Activated naive CD8-positive, alpha-beta T cell treated with anti-CD3 and anti-CD28 coated beads, Interleukin-2, amount 10 ng/mL, durations not matched to agents 7 days and 5 days (primary cell): ENCODE data around the gene CBLIF. TPM values are rescaled to one million over a fixed set of nuclear protein-coding genes. Genes with fewer than 3 reads are reported as not detected.
"Not testable (repeated sequence)": the region's sequence is repeated elsewhere in the genome, so short reads cannot be mapped to it uniquely, and the experiment has no call there.

Experiments
- ATAC-seq: fragments of 150-1000 bp; cut with Tn5 transposase; one replicate; pipeline ENCODE4 v1.10.0; 2021; ENCODE audit warnings: low read depth, moderate library complexity
- POLR2A ChIA-PET: fragments of 350-600 bp; sonication (Branson Sonifier 250); formaldehyde crosslinking; loops from one replicate; lab custom pipeline; 2021; ENCODE audit warnings: antibody characterized with exemption; lab: Charles Lee
- DNase-seq: peaks from one replicate; pipeline ENCODE4 v3.0.0; 2021
- H3K27ac Mint-ChIP-seq: one replicate; pipeline ENCODE4 v1.8.0; 2022; ENCODE audit warnings: mild to moderate bottlenecking, mixed read lengths
- H3K27me3 Mint-ChIP-seq: one replicate; pipeline ENCODE4 v1.8.0; 2022; ENCODE audit warnings: mild to moderate bottlenecking, moderate library complexity, mixed read lengths
- H3K36me3 Mint-ChIP-seq: one replicate; pipeline ENCODE4 v1.8.0; 2021; ENCODE audit warnings: mild to moderate bottlenecking, mixed read lengths
- H3K4me1 Mint-ChIP-seq: one replicate; pipeline ENCODE4 v1.8.0; 2021; ENCODE audit warnings: mixed read lengths
- H3K4me3 Mint-ChIP-seq: one replicate; pipeline ENCODE4 v1.8.0; 2022; ENCODE audit warnings: mild to moderate bottlenecking, moderate library complexity, mixed read lengths
- H3K9me3 Mint-ChIP-seq: one replicate; pipeline ENCODE4 v1.8.0; 2021; ENCODE audit warnings: mixed read lengths
- total RNA-seq, 2 experiments: library from RNA; stranded (reverse); gene quantifications; one replicate each; pipeline ENCODE4 v1.2.3, GENCODE V29; 2021

Gene CBLIF
- total RNA-seq, 2 experiments from 2014 or later, result not detected

- no peaks in the 10 kb centered on the region for H3K9me3 Mint-ChIP-seq
- DNase-seq (no peak), ATAC-seq (no peak)
- no peaks in the 10 kb centered on the region for H3K36me3 Mint-ChIP-seq
- H3K27me3 Mint-ChIP-seq, result peaks cover 25% of the 10 kb centered on the region
- no peaks in the 10 kb centered on the region for H3K4me1 Mint-ChIP-seq
- H3K27ac Mint-ChIP-seq, result no peak overlapping the region
- POLR2A ChIA-PET, result no interaction called here
- no peak overlapping the region for H3K4me3 Mint-ChIP-seq
Observed at GRCh38 chr11:59865031-59865430, 19.7 kb upstream of the CBLIF start.

GRCh38 chr11:59862252-59862651, 17.0 kb upstream of the CBLIF start:
- ATAC-seq (no peak), DNase-seq (no peak)
- peaks cover 10% of the 10 kb centered on the region for H3K4me1 Mint-ChIP-seq
- POLR2A ChIA-PET, result no interaction called here
- no peak overlapping the region for H3K4me3 Mint-ChIP-seq
- H3K27me3 Mint-ChIP-seq, result peaks cover 18% of the 10 kb centered on the region
- no peaks in the 10 kb centered on the region for H3K36me3 Mint-ChIP-seq
- H3K27ac Mint-ChIP-seq, result no peak overlapping the region
- H3K9me3 Mint-ChIP-seq, result no peaks in the 10 kb centered on the region

- Mint-ChIP-seq H3K9me3 (no peaks in the 10 kb centered on the region), H3K27ac (no peak overlapping the region), H3K4me1 (peaks cover 10% of the 10 kb centered on the region), H3K27me3 (peaks cover 9% of the 10 kb centered on the region), H3K4me3 (no peak overlapping the region), H3K36me3 (no peaks in the 10 kb centered on the region)
- POLR2A ChIA-PET, result no interaction called here
- DNase-seq (no peak), ATAC-seq (no peak)
Observed at GRCh38 chr11:59859673-59860072, 14.4 kb upstream of the CBLIF start.

- DNase-seq, result no peak
- Mint-ChIP-seq H3K4me3 (no peak overlapping the region), H3K4me1 (peaks cover 10% of the 10 kb centered on the region), H3K36me3 (no peaks in the 10 kb centered on the region), H3K27me3 (peaks cover 12% of the 10 kb centered on the region), H3K9me3 (no peaks in the 10 kb centered on the region), H3K27ac (peak overlapping the region; percentile 0)
- ATAC-seq, result peak; percentile 47
- POLR2A ChIA-PET, result no interaction called here
Observed at GRCh38 chr11:59857439-59858434, 12.4 kb upstream of the CBLIF start.

- DNase-seq (no peak), ATAC-seq (no peak)
- H3K9me3 Mint-ChIP-seq, result peaks cover 1% of the 10 kb centered on the region
- H3K36me3 Mint-ChIP-seq, result no peaks in the 10 kb centered on the region
- no peak overlapping the region for H3K27ac Mint-ChIP-seq
- POLR2A ChIA-PET, result no interaction called here
- peaks cover 8% of the 10 kb centered on the region for H3K27me3 Mint-ChIP-seq
- H3K4me3 Mint-ChIP-seq, result no peak overlapping the region
- peaks cover 10% of the 10 kb centered on the region for H3K4me1 Mint-ChIP-seq
Observed at GRCh38 chr11:59854871-59855270, 9.6 kb upstream of the CBLIF start.

- H3K4me3 Mint-ChIP-seq, H3K27ac Mint-ChIP-seq, H3K36me3 Mint-ChIP-seq, H3K4me1 Mint-ChIP-seq, DNase-seq, H3K9me3 Mint-ChIP-seq, ATAC-seq, POLR2A ChIA-PET: not testable (repeated sequence)
- peaks cover 13% of the 10 kb centered on the region for H3K27me3 Mint-ChIP-seq
Observed at GRCh38 chr11:59851416-59851815, 6.1 kb upstream of the CBLIF start.

GRCh38 chr11:59849551-59849950, 4.3 kb upstream of the CBLIF start:
- ATAC-seq, H3K4me1 Mint-ChIP-seq: not testable (repeated sequence)
- H3K27me3 Mint-ChIP-seq, result peaks cover 15% of the 10 kb centered on the region

GRCh38 chr11:59849129-59849528, 3.8 kb upstream of the CBLIF start:
- Mint-ChIP-seq H3K27ac (peak overlapping the region; percentile 36), H3K36me3 (no peaks in the 10 kb centered on the region), H3K4me1 (no peaks in the 10 kb centered on the region), H3K27me3 (peaks cover 13% of the 10 kb centered on the region), H3K4me3 (no peak overlapping the region), H3K9me3 (peaks cover 3% of the 10 kb centered on the region)
- DNase-seq, result no peak
- no peak for ATAC-seq
- POLR2A ChIA-PET, result no interaction called here

More at GRCh38 chr11:59849551-59849950, 4.3 kb upstream of the CBLIF start:
- DNase-seq, H3K4me3 Mint-ChIP-seq, POLR2A ChIA-PET, H3K36me3 Mint-ChIP-seq, H3K9me3 Mint-ChIP-seq: not testable (repeated sequence)
- peak overlapping the region; percentile 36 for H3K27ac Mint-ChIP-seq

- H3K27me3 Mint-ChIP-seq, result peaks cover 12% of the 10 kb centered on the region
- H3K36me3 Mint-ChIP-seq, H3K4me1 Mint-ChIP-seq, POLR2A ChIA-PET, ATAC-seq, H3K27ac Mint-ChIP-seq, H3K9me3 Mint-ChIP-seq, DNase-seq, H3K4me3 Mint-ChIP-seq: not testable (repeated sequence)
Observed at GRCh38 chr11:59848439-59848838, 3.1 kb upstream of the CBLIF start.

- H3K4me1 Mint-ChIP-seq, result no peaks in the 10 kb centered on the region
- DNase-seq, result no peak
- POLR2A ChIA-PET, result no interaction called here
- peaks cover 10% of the 10 kb centered on the region for H3K27me3 Mint-ChIP-seq
- H3K36me3 Mint-ChIP-seq, result no peaks in the 10 kb centered on the region
- no peak for ATAC-seq
- H3K27ac Mint-ChIP-seq, result no peak overlapping the region
- H3K9me3 Mint-ChIP-seq, result peaks cover 3% of the 10 kb centered on the region
- no peak overlapping the region for H3K4me3 Mint-ChIP-seq
Observed at GRCh38 chr11:59847626-59848025, 2.3 kb upstream of the CBLIF start.

GRCh38 chr11:59846556-59846955, 1.3 kb upstream of the CBLIF start:
- Mint-ChIP-seq H3K27me3 (peaks cover 10% of the 10 kb centered on the region), H3K9me3 (peaks cover 3% of the 10 kb centered on the region), H3K4me1 (no peaks in the 10 kb centered on the region), H3K27ac (no peak overlapping the region), H3K4me3 (no peak overlapping the region), H3K36me3 (no peaks in the 10 kb centered on the region)
- no peak for ATAC-seq
- no peak for DNase-seq
- POLR2A ChIA-PET, result no interaction called here

GRCh38 chr11:59842316-59842715, 3.0 kb downstream of the CBLIF start:
- Mint-ChIP-seq H3K27me3 (peaks cover 8% of the 10 kb centered on the region), H3K4me3 (no peak overlapping the region), H3K36me3 (no peaks in the 10 kb centered on the region), H3K4me1 (no peaks in the 10 kb centered on the region), H3K27ac (no peak overlapping the region), H3K9me3 (no peaks in the 10 kb centered on the region)
- POLR2A ChIA-PET, result no interaction called here
- ATAC-seq (no peak), DNase-seq (no peak)

GRCh38 chr11:59841514-59841913, 3.8 kb downstream of the CBLIF start:
- Mint-ChIP-seq H3K4me3 (no peak overlapping the region), H3K9me3 (no peaks in the 10 kb centered on the region), H3K4me1 (no peaks in the 10 kb centered on the region), H3K36me3 (no peaks in the 10 kb centered on the region), H3K27ac (no peak overlapping the region), H3K27me3 (peaks cover 6% of the 10 kb centered on the region)
- DNase-seq, result no peak
- POLR2A ChIA-PET, result no interaction called here
- no peak for ATAC-seq

- H3K27ac Mint-ChIP-seq, result no peak overlapping the region
Observed at GRCh38 chr11:59839615-59840014, 5.7 kb downstream of the CBLIF start.

More at GRCh38 chr11:59839615-59840014, 5.7 kb downstream of the CBLIF start:
- H3K4me1 Mint-ChIP-seq, result no peaks in the 10 kb centered on the region
- POLR2A ChIA-PET, result no interaction called here
- H3K36me3 Mint-ChIP-seq, result no peaks in the 10 kb centered on the region
- H3K4me3 Mint-ChIP-seq, result no peak overlapping the region
- H3K27me3 Mint-ChIP-seq, result no peaks in the 10 kb centered on the region
- ATAC-seq (no peak), DNase-seq (no peak)
- no peaks in the 10 kb centered on the region for H3K9me3 Mint-ChIP-seq
